HepG2 (cell line): ENCODE results near the gene SPAG9. TPM values are rescaled to one million over a fixed set of nuclear protein-coding genes. Genes with fewer than 3 reads are reported as not detected.

Source experiments
- ATAD3A ChIP-seq: sonication (generic); formaldehyde crosslinking; IDR thresholded peaks from 2 replicates; pipeline ENCODE4 v1.4.0; 2020; ENCODE audit warnings: missing genetic modification reagents
- ATF1 ChIP-seq: IDR thresholded peaks from 2 replicates; pipeline ENCODE4 v1.6.1; 2016; ENCODE audit warnings: mild to moderate bottlenecking, control low read depth
- CHD4 ChIP-seq: fragments of 200-600 bp; sonication (generic); IDR thresholded peaks from 2 replicates; pipeline ENCODE4 v1.7.0; 2017; ENCODE audit warnings: mild to moderate bottlenecking, low read length, borderline replicate concordance
- CREB1 ChIP-seq, 2 experiments: fragments of 450-650 bp in 1 of 2; IDR thresholded peaks; 2 replicates each; pipeline ENCODE4 v1.6.1; 2016 to 2017; ENCODE audit warnings: control low read depth in 1 of 2, mild to moderate bottlenecking in 1 of 2, missing compliant biosample characterization in 1 of 2, missing genetic modification characterization in 1 of 2
- ELF3 ChIP-seq: IDR thresholded peaks from 2 replicates; pipeline ENCODE4 v1.6.1; 2016; ENCODE audit warnings: missing genetic modification reagents, missing compliant biosample characterization
- GATAD1 ChIP-seq: IDR thresholded peaks from 2 replicates; pipeline ENCODE4 v1.6.1; 2016; ENCODE audit warnings: missing genetic modification reagents, missing compliant biosample characterization
- GMEB1 ChIP-seq: sonication (generic); formaldehyde crosslinking; IDR thresholded peaks from 2 replicates; pipeline ENCODE4 v1.5.1; 2020; ENCODE audit warnings: missing genetic modification reagents, mild to moderate bottlenecking, borderline replicate concordance
- HOXA9 ChIP-seq: sonication (generic); formaldehyde crosslinking; IDR thresholded peaks from 2 replicates; pipeline ENCODE4 v1.8.1; 2022; ENCODE audit warnings: missing genetic modification reagents, mild to moderate bottlenecking, moderate library complexity, borderline replicate concordance
- NCOA1 ChIP-seq: sonication (generic); formaldehyde crosslinking; IDR thresholded peaks from 2 replicates; pipeline ENCODE4 v1.9.0; 2021; ENCODE audit warnings: missing genetic modification reagents
- PTBP1 ChIP-seq: fragments of 200-400 bp; formaldehyde crosslinking; IDR thresholded peaks from 2 replicates; pipeline ENCODE4 v1.6.1; 2018; ENCODE audit warnings: low read length, low read depth; ENCODE audit not compliant: poor library complexity, severe bottlenecking
- RFX3 ChIP-seq: IDR thresholded peaks from 2 replicates; pipeline ENCODE4 v1.6.1; 2016; ENCODE audit warnings: missing biosample characterization, missing genetic modification reagents
- RXRB ChIP-seq: IDR thresholded peaks from 2 replicates; pipeline ENCODE4 v1.6.1; 2016; ENCODE audit warnings: borderline replicate concordance, missing genetic modification reagents, missing compliant biosample characterization
- TARDBP ChIP-seq: sonication (generic); formaldehyde crosslinking; IDR thresholded peaks from 2 replicates; pipeline ENCODE4 v1.8.0; 2022; ENCODE audit warnings: mild to moderate bottlenecking, missing genetic modification reagents
- YEATS2 ChIP-seq: sonication (generic); formaldehyde crosslinking; IDR thresholded peaks from 2 replicates; pipeline ENCODE4 v1.4.0; 2020; ENCODE audit warnings: missing genetic modification reagents, borderline replicate concordance
- ZBTB21 ChIP-seq: sonication (generic); formaldehyde crosslinking; IDR thresholded peaks from 2 replicates; pipeline ENCODE4 v1.4.0; 2020; ENCODE audit warnings: missing genetic modification reagents
- ZKSCAN1 ChIP-seq: fragments of 150-350 bp; IDR thresholded peaks from 2 replicates; pipeline ENCODE4 v1.6.1; 2014; ENCODE audit warnings: low read length
- ZNF225 ChIP-seq: sonication (generic); formaldehyde crosslinking; IDR thresholded peaks from 2 replicates; pipeline ENCODE4 v1.4.0; 2020; ENCODE audit warnings: mild to moderate bottlenecking, missing genetic modification reagents
- ZNF30 ChIP-seq: sonication (generic); formaldehyde crosslinking; IDR thresholded peaks from 2 replicates; pipeline ENCODE4 v1.5.0; 2020; ENCODE audit warnings: mild to moderate bottlenecking, missing genetic modification reagents
- ZNF512 ChIP-seq: sonication (generic); formaldehyde crosslinking; IDR thresholded peaks from 2 replicates; pipeline ENCODE4 v1.4.0; 2020; ENCODE audit warnings: mild to moderate bottlenecking, missing genetic modification reagents
- ZNF543 ChIP-seq: sonication (generic); formaldehyde crosslinking; IDR thresholded peaks from 2 replicates; pipeline ENCODE4 v1.4.0; 2020; ENCODE audit warnings: mild to moderate bottlenecking, missing genetic modification reagents
- ZNF558 ChIP-seq: sonication (generic); formaldehyde crosslinking; IDR thresholded peaks from 2 replicates; pipeline ENCODE4 v1.9.0; 2022; ENCODE audit warnings: mild to moderate bottlenecking, missing genetic modification reagents, borderline replicate concordance
- ZNF572 ChIP-seq: sonication (generic); formaldehyde crosslinking; IDR thresholded peaks from 2 replicates; pipeline ENCODE4 v1.5.1; 2020; ENCODE audit warnings: mild to moderate bottlenecking, missing genetic modification reagents
- ZNF605 ChIP-seq: sonication (generic); formaldehyde crosslinking; IDR thresholded peaks from 2 replicates; pipeline ENCODE4 v1.8.0; 2022; ENCODE audit warnings: mild to moderate bottlenecking, missing genetic modification reagents
- ZNF674 ChIP-seq: sonication (generic); formaldehyde crosslinking; IDR thresholded peaks from 2 replicates; pipeline ENCODE4 v1.5.0; 2020; ENCODE audit warnings: low read depth, mild to moderate bottlenecking, missing genetic modification reagents
- ZNF709 ChIP-seq: sonication (generic); formaldehyde crosslinking; IDR thresholded peaks from 2 replicates; pipeline ENCODE4 v1.5.0; 2020; ENCODE audit warnings: mild to moderate bottlenecking, missing genetic modification reagents
- ZSCAN29 ChIP-seq: sonication (generic); formaldehyde crosslinking; conservative IDR thresholded peaks from 2 replicates; pipeline ENCODE4 v1.4.0; 2020; ENCODE audit warnings: mild to moderate bottlenecking, missing genetic modification reagents
- polyA plus RNA-seq, 8 experiments: library from polyadenylated mRNA; depleted of rRNA in 3 of 8; stranded (reverse) in 7 of 8; unstranded in 1 of 8; fragments of >200 nt; fragmentation: Illumina TruSeq in 4 of 8; extraction: Trizol in 4 of 8; gene quantifications; 2 replicates each; pipeline versions ENCODE4 v1.2.1 to v1.2.3, GENCODE V29; 2011 to 2016; ENCODE audit warnings: low read depth in 4 of 8, missing spikeins in 1 of 8, mixed read lengths in 1 of 8; ENCODE audit not compliant: insufficient read depth in 1 of 8
- total RNA-seq, 5 experiments: library from RNA; depleted of rRNA; stranded (reverse); fragments of >200 nt; fragmentation: Illumina TruSeq; extraction: Trizol; gene quantifications; 2 replicates each; pipeline ENCODE4 v1.2.3, GENCODE V29; 2016; ENCODE audit warnings: low read depth in 1 of 5
- TF ChIP-seq, protein P1 (sequence below): sonication (generic); formaldehyde crosslinking; IDR thresholded peaks from 2 replicates; pipeline ENCODE4 v1.8.1; 2023; ENCODE audit warnings: mild to moderate bottlenecking, missing genetic modification reagents

SPAG9 gene
- total and polyA plus RNA-seq, 2 of the 13 experiments (the other 11 are each of a cell fraction or from before 2014, with no cell fraction given): 43.2 to 78.6 TPM

DNA sequence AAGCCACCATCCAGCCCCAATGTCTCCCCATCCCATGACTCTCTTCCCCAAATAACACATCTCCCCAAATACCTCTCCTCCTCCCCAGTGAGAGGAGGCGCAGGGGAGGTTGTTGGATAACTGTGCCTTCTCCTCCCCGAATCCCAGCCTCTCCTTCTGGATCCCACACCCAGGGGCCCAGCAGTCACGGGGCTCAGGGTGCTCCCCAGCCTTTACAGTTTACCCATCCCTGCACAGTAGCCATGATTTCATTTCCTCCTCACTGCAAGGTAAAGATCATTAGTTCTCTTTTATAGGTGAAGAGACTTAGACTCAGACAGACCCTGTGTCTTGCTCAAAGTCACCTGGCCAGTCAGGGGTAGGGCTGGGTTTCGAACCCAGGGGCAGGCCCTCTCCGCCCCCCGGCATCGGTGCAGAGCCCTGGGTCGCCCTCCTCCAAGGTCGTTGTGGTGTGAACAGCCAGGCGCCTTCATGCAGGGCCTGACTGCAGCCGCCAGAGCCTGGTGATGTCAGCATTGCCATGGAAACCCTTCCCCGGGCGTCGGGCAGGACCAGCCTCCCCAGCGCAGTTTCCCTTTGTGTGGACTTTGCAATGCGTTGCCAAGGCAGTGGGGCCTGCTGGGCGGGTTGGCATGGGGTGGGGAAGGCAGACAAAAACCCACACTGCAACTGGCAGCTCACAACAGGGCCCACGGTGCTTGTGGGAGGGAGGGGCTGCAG is 201.2 kb downstream of the SPAG9 start (continued):
- TF ChIP-seq ZNF558 (CRISPR knock-in tag) (no peak), YEATS2 (CRISPR knock-in tag) (peak; percentile 30; the same call in 1 of the 2 replicates), ZNF30 (no peak), ZKSCAN1 (no peak), GATAD1 (peak; percentile 47; the same call in 1 of the 2 replicates), ATAD3A (CRISPR knock-in tag) (no peak), ZBTB21 (CRISPR knock-in tag) (no peak), ZNF543 (CRISPR knock-in tag) (peak; percentile 77; the same call in 1 of the 2 replicates), GMEB1 (CRISPR knock-in tag) (no peak), ATF1 (CRISPR knock-in tag) (no peak), ZNF572 (CRISPR knock-in tag) (no peak), ZNF605 (CRISPR knock-in tag) (0 out of 2 replicates have a peak, but pooled peaks have one; percentile 43), RFX3 (CRISPR knock-in tag) (peak; percentile 94), RXRB (CRISPR knock-in tag) (peak; percentile 35; the same call in 1 of the 2 replicates), ELF3 (CRISPR knock-in tag) (peak; percentile 63), NCOA1 (no peak), ZNF225 (CRISPR knock-in tag) (peak; percentile 92; the same call in 1 of the 2 replicates), CHD4 (peak; percentile 78; the same call in 1 of the 2 replicates), CREB1 (IDR thresholded peaks at IDR 0.05) (peak; percentile 57), CREB1 (CRISPR knock-in tag; IDR thresholded peaks at IDR 0.05) (no peak), PTBP1 (no peak), ZSCAN29 (CRISPR knock-in tag) (peak; percentile 45), ZNF709 (CRISPR knock-in tag) (no peak), ZNF512 (CRISPR knock-in tag) (no peak), HOXA9 (no peak), TARDBP (no peak), ZNF674 (CRISPR knock-in tag) (no peak)
- TF ChIP-seq, protein P1, sequence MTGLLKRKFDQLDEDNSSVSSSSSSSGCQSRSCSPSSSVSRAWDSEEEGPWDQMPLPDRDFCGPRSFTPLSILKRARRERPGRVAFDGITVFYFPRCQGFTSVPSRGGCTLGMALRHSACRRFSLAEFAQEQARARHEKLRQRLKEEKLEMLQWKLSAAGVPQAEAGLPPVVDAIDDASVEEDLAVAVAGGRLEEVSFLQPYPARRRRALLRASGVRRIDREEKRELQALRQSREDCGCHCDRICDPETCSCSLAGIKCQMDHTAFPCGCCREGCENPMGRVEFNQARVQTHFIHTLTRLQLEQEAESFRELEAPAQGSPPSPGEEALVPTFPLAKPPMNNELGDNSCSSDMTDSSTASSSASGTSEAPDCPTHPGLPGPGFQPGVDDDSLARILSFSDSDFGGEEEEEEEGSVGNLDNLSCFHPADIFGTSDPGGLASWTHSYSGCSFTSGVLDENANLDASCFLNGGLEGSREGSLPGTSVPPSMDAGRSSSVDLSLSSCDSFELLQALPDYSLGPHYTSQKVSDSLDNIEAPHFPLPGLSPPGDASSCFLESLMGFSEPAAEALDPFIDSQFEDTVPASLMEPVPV: no peak
